Transverse colon (tissue), 4 donors: Measurements from ENCODE around the gene SATB2. TPM values are rescaled to one million over a fixed set of nuclear protein-coding genes. Genes with fewer than 3 reads are reported as not detected.
A peak's percentile ranks its signal among the peaks of the same experiment; 100 is the strongest.

Experiments used
- DNase-seq: peaks from one replicate; pipeline ENCODE4 v3.0.0-alpha.2; 2019
- H3K27ac ChIP-seq, 4 donors: fragments of 200-600 bp; sonication (generic); 2 replicates each; pipeline ENCODE4 v1.5.1; 2016 to 2018; ENCODE audit warnings: inconsistent platforms in 4 of 4
- H3K27me3 ChIP-seq: fragments of 200-600 bp; sonication (generic); 2 replicates; pipeline ENCODE4 v1.5.1; 2017; ENCODE audit warnings: inconsistent platforms
- H3K36me3 ChIP-seq, 4 donors: fragments of 200-600 bp; sonication (generic); 2 replicates each; pipeline ENCODE4 v1.5.1; 2017 to 2019; ENCODE audit warnings: inconsistent platforms in 4 of 4
- H3K4me1 ChIP-seq, 4 donors: fragments of 200-600 bp; sonication (generic); 2 replicates each; pipeline ENCODE4 v1.5.1; 2017 to 2020; ENCODE audit warnings: inconsistent platforms in 4 of 4
- H3K4me3 ChIP-seq, 4 donors: fragments of 200-600 bp; sonication (generic); 1 replicate in 1 of 4; 2 replicates in 3 of 4; pipeline versions ENCODE4 v1.5.1 to v1.6.1; 2017 to 2019; ENCODE audit warnings: inconsistent platforms in 4 of 4
- H3K9me3 ChIP-seq, 2 donors: fragments of 200-600 bp; sonication (generic); 2 replicates each; pipeline ENCODE4 v1.5.1; 2017 to 2019; ENCODE audit warnings: inconsistent platforms in 2 of 2
- EP300 ChIP-seq: sonication (generic); formaldehyde crosslinking; IDR thresholded peaks from one replicate; pipeline ENCODE4 v1.6.1; 2017; ENCODE audit warnings: antibody characterized with exemption, low read depth
- POLR2A ChIP-seq: fragments of 450-650 bp; IDR thresholded peaks from one replicate; pipeline ENCODE4 v1.6.1; 2016; ENCODE audit warnings: antibody characterized with exemption, mild to moderate bottlenecking, moderate library complexity
- POLR2AphosphoS5 ChIP-seq, 3 donors: sonication (generic); formaldehyde crosslinking; IDR thresholded peaks; one replicate each; pipeline ENCODE4 v1.6.1; 2016; ENCODE audit warnings: antibody characterized with exemption in 3 of 3
- WGBS, 2 donors: methylation state at CpG; one replicate each; pipeline ENCODE4 v1.1.5; 2018; ENCODE audit warnings: low coverage in 1 of 2; 5-methylcytosine and 5-hydroxymethylcytosine counted together
- in situ Hi-C, 4 donors: fragments of 200-750 bp; cut with MboI; loops; one replicate each; pipeline versions ENCODE4 v1.15.0 to v1.15.1; 2017; ENCODE audit warnings: low sequenced_read_pairs in 3 of 4, low pct_ligation_motif_present in 1 of 4, low pct_unique_long_range_greater_than_20kb in 1 of 4
- intact Hi-C: fragments of 100-400 bp; cut with DNase I; formaldehyde crosslinking; loops from one replicate; pipeline ENCODE4 v1.15.1; 2023; ENCODE audit warnings: low total_unique reads
- total RNA-seq, 4 donors: library from RNA; depleted of rRNA; stranded (reverse); fragments of >200 nt; gene quantifications; one replicate each; pipeline ENCODE4 v1.1.0, GENCODE V29; 2016
- TF ChIP-seq, protein P1 (sequence below), 5 experiments: fragments of 200-600 bp in 3 of 5; fragments of 450-650 bp in 2 of 5; sonication (generic) in 3 of 5; IDR thresholded peaks; 1 replicate in 2 of 5; 2 replicates in 3 of 5; pipeline ENCODE4 v1.5.1; 2016 to 2017; ENCODE audit warnings: antibody characterized with exemption in 5 of 5, inconsistent platforms in 3 of 5, mild to moderate bottlenecking in 2 of 5, moderate library complexity in 1 of 5

SATB2 gene
- total RNA-seq, 4 donors from 2014 or later, result 289 to 316 (median 293) TPM

- Histone ChIP-seq H3K4me1 (peaks cover 0 to 3% (median 0%) of the 10 kb centered on the region in 4 donors), H3K36me3 (no peaks in the 10 kb centered on the region), H3K27ac (no peak overlapping the region), H3K27me3 (peaks cover 4% of the 10 kb centered on the region), H3K4me3 (no peak overlapping the region), H3K9me3 (no peaks in the 10 kb centered on the region)
- peak; percentile 66 for DNase-seq
- TF ChIP-seq, protein P1, sequence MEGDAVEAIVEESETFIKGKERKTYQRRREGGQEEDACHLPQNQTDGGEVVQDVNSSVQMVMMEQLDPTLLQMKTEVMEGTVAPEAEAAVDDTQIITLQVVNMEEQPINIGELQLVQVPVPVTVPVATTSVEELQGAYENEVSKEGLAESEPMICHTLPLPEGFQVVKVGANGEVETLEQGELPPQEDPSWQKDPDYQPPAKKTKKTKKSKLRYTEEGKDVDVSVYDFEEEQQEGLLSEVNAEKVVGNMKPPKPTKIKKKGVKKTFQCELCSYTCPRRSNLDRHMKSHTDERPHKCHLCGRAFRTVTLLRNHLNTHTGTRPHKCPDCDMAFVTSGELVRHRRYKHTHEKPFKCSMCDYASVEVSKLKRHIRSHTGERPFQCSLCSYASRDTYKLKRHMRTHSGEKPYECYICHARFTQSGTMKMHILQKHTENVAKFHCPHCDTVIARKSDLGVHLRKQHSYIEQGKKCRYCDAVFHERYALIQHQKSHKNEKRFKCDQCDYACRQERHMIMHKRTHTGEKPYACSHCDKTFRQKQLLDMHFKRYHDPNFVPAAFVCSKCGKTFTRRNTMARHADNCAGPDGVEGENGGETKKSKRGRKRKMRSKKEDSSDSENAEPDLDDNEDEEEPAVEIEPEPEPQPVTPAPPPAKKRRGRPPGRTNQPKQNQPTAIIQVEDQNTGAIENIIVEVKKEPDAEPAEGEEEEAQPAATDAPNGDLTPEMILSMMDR (IDR thresholded peaks at IDR 0.05), result peak in 3 of 5 experiments; percentile 23 to 35 (median 25)
- TF ChIP-seq EP300 (no peak), POLR2AphosphoS5 (IDR thresholded peaks at IDR 0.05) (no peak)
- 93 to 100% methylated on average over 1 of the region's 1 CpG for WGBS, 2 donors
- in situ Hi-C loops, result loop anchor here in 3 of 4 donors (25.0 kb wide), 2 partner anchors 252 to 1173 kb away; no protein-coding TSS in a partner anchor
- intact Hi-C loops, result no loop called here
These were observed 27.2 kb upstream of the SATB2 start for GRCh38 chr2:199484927-199485326.

- intact Hi-C loops, result no loop called here
- Histone ChIP-seq H3K4me3 (no peak overlapping the region), H3K9me3 (no peaks in the 10 kb centered on the region), H3K27me3 (no peaks in the 10 kb centered on the region), H3K4me1 (no peaks in the 10 kb centered on the region), H3K36me3 (no peaks in the 10 kb centered on the region), H3K27ac (no peak overlapping the region)
- DNase-seq, result no peak
- WGBS, 2 donors, result 73% methylated on average over 2 of the region's 2 CpGs; no CpG with 5 or more reads in 1 of the 2 donors
- in situ Hi-C loops, result loop anchor here in 3 of 4 donors (25.0 kb wide), 2 partner anchors 256 to 1169 kb away; no protein-coding TSS in a partner anchor
- TF ChIP-seq, protein P1 (IDR thresholded peaks at IDR 0.05), result no peak
- TF ChIP-seq POLR2A (no peak), EP300 (no peak), POLR2AphosphoS5 (IDR thresholded peaks at IDR 0.05) (no peak)
These were observed 23.2 kb upstream of the SATB2 start for GRCh38 chr2:199480966-199481365.

DNA sequence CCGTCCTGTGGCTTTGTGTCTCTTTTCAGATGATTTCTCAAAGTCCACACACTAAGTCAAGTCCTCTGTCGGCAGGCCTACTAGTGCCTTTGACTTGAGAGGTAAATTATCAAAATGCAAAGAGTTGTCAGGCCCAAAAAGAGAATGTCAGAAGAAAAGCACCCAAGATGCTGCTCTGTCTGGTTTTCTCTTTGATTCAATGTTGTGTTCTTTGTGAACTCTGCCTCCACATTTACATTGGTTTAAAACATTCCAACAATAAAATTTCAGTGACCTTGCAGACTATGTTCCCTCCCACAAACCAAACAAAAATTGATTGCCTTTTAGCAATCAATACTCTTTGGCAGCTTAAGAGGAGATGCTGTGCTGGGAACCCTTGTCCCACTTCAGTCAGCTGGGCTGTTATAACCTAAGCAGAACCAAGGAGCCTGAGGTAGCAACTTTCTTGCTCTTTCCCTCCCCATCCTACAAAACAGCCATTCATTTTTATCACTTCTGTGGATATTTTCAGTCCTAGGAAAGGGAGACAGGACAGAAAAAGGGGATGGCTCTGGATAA, 19.6 kb upstream of the SATB2 start:
- Histone ChIP-seq H3K9me3 (no peaks in the 10 kb centered on the region), H3K4me3 (peak overlapping the region in 3 of 4 donors; percentile 22 to 98 (median 33)), H3K4me1 (no peaks in the 10 kb centered on the region), H3K27ac (peak overlapping the region; percentile 83 to 90 (median 87)), H3K27me3 (peaks cover 23% of the 10 kb centered on the region), H3K36me3 (no peaks in the 10 kb centered on the region)
- peak; percentile 74 for TF ChIP-seq POLR2A
- TF ChIP-seq EP300, result no peak
- TF ChIP-seq POLR2AphosphoS5 (IDR thresholded peaks at IDR 0.05), result peak; percentile 37 to 81 (median 79)
- TF ChIP-seq, protein P1 (IDR thresholded peaks at IDR 0.05), result peak in 1 of 5 experiments; percentile 0
- DNase-seq, result peak; percentile 30
- 28 to 54% methylated on average over 2 of the region's 2 CpGs for WGBS, 2 donors
- in situ Hi-C loops, result loop anchor here (10.0 to 25.0 kb wide), 4 partner anchors 260 to 1165 kb away; no protein-coding TSS in a partner anchor
- intact Hi-C loops, result no loop called here

DNA sequence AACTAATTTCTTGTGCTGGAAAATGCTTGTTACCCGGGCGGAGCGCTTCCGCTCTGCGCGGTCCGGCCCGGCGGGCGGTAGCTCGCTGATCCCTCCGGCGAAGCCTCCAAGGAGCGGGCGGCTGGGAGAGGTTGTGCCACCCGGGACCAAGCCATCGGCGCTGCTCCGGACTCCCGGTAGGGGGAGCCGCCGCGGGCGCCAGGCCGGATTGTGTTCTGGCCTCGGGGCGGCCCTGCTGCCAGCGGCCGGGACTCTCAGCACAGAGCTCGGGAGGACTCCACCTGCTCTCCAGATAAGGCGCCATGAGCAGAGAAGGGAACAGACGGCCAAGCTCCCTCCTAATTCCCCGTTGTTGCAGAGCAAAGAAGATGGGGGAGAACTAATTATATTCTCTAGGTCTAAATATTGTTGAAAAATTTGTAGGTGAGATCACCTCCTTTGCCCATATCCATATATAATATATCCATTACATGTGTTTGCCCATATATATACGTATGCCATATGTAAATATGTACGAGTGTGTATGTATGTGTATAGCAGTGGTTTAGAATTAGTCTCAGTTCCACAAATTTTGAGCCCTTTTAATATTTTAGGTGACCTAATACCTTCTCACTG, 13.8 kb upstream of the SATB2 start:
- Histone ChIP-seq H3K36me3 (no peaks in the 10 kb centered on the region), H3K27ac (peak overlapping the region; percentile 83 to 90 (median 87)), H3K27me3 (peaks cover 81% of the 10 kb centered on the region), H3K4me3 (peak overlapping the region in 3 of 4 donors; percentile 25 to 98 (median 40)), H3K4me1 (peaks cover 0 to 38% (median 24%) of the 10 kb centered on the region in 4 donors), H3K9me3 (no peaks in the 10 kb centered on the region)
- intact Hi-C loops, result no loop called here
- in situ Hi-C loops, result loop anchor here in 2 of 4 donors (5.0 to 10.0 kb wide), 3 partner anchors 707 to 1157 kb away; no protein-coding TSS in a partner anchor
- TF ChIP-seq, protein P1 (IDR thresholded peaks at IDR 0.05), result peak; percentile 68 to 88 (median 75)
- peak; percentile 54 for TF ChIP-seq POLR2A
- peak in 2 of 3 donors; percentile 40 to 43 for TF ChIP-seq POLR2AphosphoS5 (IDR thresholded peaks at IDR 0.05)
- no peak for TF ChIP-seq EP300
- DNase-seq, result peak; percentile 83
- 6 to 14% methylated on average over 8 to 29 of the region's 35 CpGs for WGBS, 2 donors
